ENCODE measurements around the gene GDF15. TPM values are rescaled to one million over a fixed set of nuclear protein-coding genes. Genes with fewer than 3 reads are reported as not detected.
A peak's percentile ranks its signal among the peaks of the same experiment; 100 is the strongest.

The GDF15 gene
- total and polyA plus RNA-seq, 2 donors (not counting 3 experiments of a cell fraction or from before 2014, with no cell fraction given) = 165 to 206 TPM

DNA sequence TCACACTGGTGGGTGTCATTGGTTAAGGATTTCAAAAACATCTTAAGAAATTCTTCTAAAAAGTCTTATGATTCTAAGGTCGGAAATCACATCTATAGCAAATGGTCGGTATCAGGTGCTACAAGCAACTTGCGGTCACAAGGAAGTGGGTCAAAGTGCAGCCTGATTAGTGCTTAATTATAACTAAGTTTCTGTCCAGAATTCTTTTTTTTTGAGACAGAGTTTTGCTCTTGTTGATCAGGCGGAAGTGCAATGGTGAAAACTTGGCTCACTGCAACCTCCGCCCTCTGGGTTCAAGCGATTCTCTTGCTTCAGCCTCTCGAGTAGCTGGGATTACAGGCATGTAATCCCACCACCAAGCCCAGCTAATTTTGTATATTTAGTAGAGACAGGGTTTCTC, 1.2 kb upstream of the GDF15 start:
- ChIA-PET CTCF (interaction anchor here (1.5 to 9.4 kb wide), 4 partner anchors 11 to 105 kb away, joined by 13 to 115 read pairs (median 36); no protein-coding TSS in a partner anchor), POLR2A (no interaction called here)
- Histone ChIP-seq H3K9me3 (replicated peaks; ENCODE audit: control insufficient read depth, insufficient read depth, low read length) (no peaks in the 10 kb centered on the region), H3K27ac (ENCODE audit: insufficient read depth, low read depth, low read length) (no peak overlapping the region), H3K9me1 (replicated peaks; ENCODE audit: control insufficient read depth, extremely low read depth, insufficient read depth, low read length) (no peaks in the 10 kb centered on the region), H4K20me1 (replicated peaks; ENCODE audit: control insufficient read depth, extremely low read depth, insufficient read depth, low read length) (no peaks in the 10 kb centered on the region), H3K4me1 (ENCODE audit: control insufficient read depth, extremely low read depth, insufficient read depth, low read length) (peaks cover 15% of the 10 kb centered on the region), H2AFZ (ENCODE audit: low read depth, low read length) (no peak overlapping the region), H3K4me2 (ENCODE audit: insufficient read depth, low read length) (no peak overlapping the region), H3K9ac (replicated peaks; ENCODE audit: extremely low read depth, insufficient read depth, low read length) (no peak overlapping the region), H3K27me3 (ENCODE audit: control insufficient read depth in 2 of 2, insufficient read depth in 2 of 2, low read length in 2 of 2) (no peaks in the 10 kb centered on the region), H3K79me2 (ENCODE audit: control insufficient read depth, insufficient read depth, low read length) (peaks cover 26% of the 10 kb centered on the region), H3K36me3 (ENCODE audit: control insufficient read depth in 2 of 2, extremely low read depth in 1 of 2, insufficient read depth in 2 of 2, low read length in 2 of 2) (peaks cover 0 to 9% of the 10 kb centered on the region in 2 experiments), H3K4me3 (replicated peaks in 1 of 3; ENCODE audit: insufficient read depth in 1 of 3, low read depth in 1 of 3, low read length in 3 of 3) (no peak overlapping the region)
- DNase-seq (ENCODE audit: low read depth, low spot score) = no peak
- FAIRE-seq = peak; percentile 12
- intact Hi-C loops (cut with micrococcal nuclease) (no loop called here), dilution Hi-C loops (cut with MboI; ENCODE audit: extremely low pct_ligation_motif_present, low sequenced_read_pairs) (no loop called here)
- no TSS peak for BruUV-seq (replicated peaks)
- TF ChIP-seq, protein P1, sequence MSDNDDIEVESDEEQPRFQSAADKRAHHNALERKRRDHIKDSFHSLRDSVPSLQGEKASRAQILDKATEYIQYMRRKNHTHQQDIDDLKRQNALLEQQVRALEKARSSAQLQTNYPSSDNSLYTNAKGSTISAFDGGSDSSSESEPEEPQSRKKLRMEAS (IDR thresholded peaks at IDR 0.05; ENCODE audit: insufficient read depth, insufficient read length) = no peak
- TF ChIP-seq FOS (IDR thresholded peaks at IDR 0.05; ENCODE audit: borderline replicate concordance, insufficient read depth, low read length) (no peak), POLR2AphosphoS5 (IDR thresholded peaks at IDR 0.05; ENCODE audit: insufficient read depth, low read depth, low read length) (no peak), POLR2A (IDR thresholded peaks at IDR 0.05; ENCODE audit: low read depth, low read length) (no peak), GATA2 (IDR thresholded peaks at IDR 0.05; ENCODE audit: insufficient read depth, insufficient read length, low read depth, low read length) (no peak), EZH2 (IDR thresholded peaks at IDR 0.05; ENCODE audit: borderline replicate concordance, low read depth, low read length, severe bottlenecking) (no peak), JUN (IDR thresholded peaks at IDR 0.05; ENCODE audit: borderline replicate concordance, insufficient read depth, insufficient read length, low read depth) (no peak), MYC (IDR thresholded peaks at IDR 0.05; ENCODE audit: low read depth, low read length) (no peak)
- TF ChIP-seq, protein P2, sequence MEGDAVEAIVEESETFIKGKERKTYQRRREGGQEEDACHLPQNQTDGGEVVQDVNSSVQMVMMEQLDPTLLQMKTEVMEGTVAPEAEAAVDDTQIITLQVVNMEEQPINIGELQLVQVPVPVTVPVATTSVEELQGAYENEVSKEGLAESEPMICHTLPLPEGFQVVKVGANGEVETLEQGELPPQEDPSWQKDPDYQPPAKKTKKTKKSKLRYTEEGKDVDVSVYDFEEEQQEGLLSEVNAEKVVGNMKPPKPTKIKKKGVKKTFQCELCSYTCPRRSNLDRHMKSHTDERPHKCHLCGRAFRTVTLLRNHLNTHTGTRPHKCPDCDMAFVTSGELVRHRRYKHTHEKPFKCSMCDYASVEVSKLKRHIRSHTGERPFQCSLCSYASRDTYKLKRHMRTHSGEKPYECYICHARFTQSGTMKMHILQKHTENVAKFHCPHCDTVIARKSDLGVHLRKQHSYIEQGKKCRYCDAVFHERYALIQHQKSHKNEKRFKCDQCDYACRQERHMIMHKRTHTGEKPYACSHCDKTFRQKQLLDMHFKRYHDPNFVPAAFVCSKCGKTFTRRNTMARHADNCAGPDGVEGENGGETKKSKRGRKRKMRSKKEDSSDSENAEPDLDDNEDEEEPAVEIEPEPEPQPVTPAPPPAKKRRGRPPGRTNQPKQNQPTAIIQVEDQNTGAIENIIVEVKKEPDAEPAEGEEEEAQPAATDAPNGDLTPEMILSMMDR (IDR thresholded peaks at IDR 0.05; ENCODE audit: extremely low read depth in 1 of 2, insufficient read depth in 1 of 2, low read depth in 1 of 2, low read length in 2 of 2) = no peak

Data from endothelial cell of umbilical vein (primary cell).